K562 (cell line): ENCODE data around the gene CPA4. TPM values are rescaled to one million over a fixed set of nuclear protein-coding genes. Genes with fewer than 3 reads are reported as not detected.

Experiments
- ATAC-seq: fragments of 200-7000 bp; cut with Tn5 transposase; 3 replicates; pipeline ENCODE4 v1.9.1; 2020; ENCODE audit warnings: moderate library complexity
- BruUV-seq: library from RNA; stranded (reverse); fragments of 400-500 nt; replicated peaks from 2 replicates; lab custom pipeline; 2021; lab: Mats Ljungman, UMichigan
- CTCF ChIA-PET: fragments of 300-600 bp; formaldehyde crosslinking; extraction: SDS; loops from one replicate; lab custom pipeline; 2021; ENCODE audit warnings: low intra/inter-chr PET ratio; lab: Yijun Ruan, JAX
- POLR2A ChIA-PET: fragments of 300-600, 350-650 bp; sonication (Branson Sonifier 250); formaldehyde crosslinking; extraction: SDS; loops from one replicate; lab custom pipeline; 2021; ENCODE audit warnings: antibody characterized with exemption, inconsistent platforms; lab: Yijun Ruan, JAX
- DNase-seq, 4 experiments: peaks; one replicate each; pipeline versions ENCODE4 v3.0.0 to v3.0.0-alpha.2; 2011 to 2018; ENCODE audit warnings: low spot score in 3 of 4, mixed read lengths in 3 of 4; ENCODE audit errors: extremely low read depth in 1 of 4
- FAIRE-seq: peaks from 2 replicates; lab custom pipeline; 2011; peaks lifted over from hg19 to GRCh38; lab: Jason Lieb, UNC
- H2AFZ ChIP-seq: 2 replicates; pipeline ENCODE4 v1.6.0; 2011; ENCODE audit warnings: low read depth, low read length, control low read depth, inconsistent platforms
- H3K27ac ChIP-seq: fragments of 200-600 bp; 3 replicates; pipeline ENCODE4 v1.8.0; 2011; ENCODE audit warnings: low read depth, mild to moderate bottlenecking, control low read depth, inconsistent platforms, low read length, moderate library complexity, mixed read lengths; ENCODE audit errors: extremely low read depth
- H3K27me3 ChIP-seq, 2 experiments: fragments of 300-600 bp in 1 of 2; 2 replicates in 1 of 2; 3 replicates in 1 of 2; pipeline versions ENCODE4 v1.6.0 to v1.8.0; 2011; ENCODE audit warnings: inconsistent platforms in 2 of 2, low read length in 2 of 2, mild to moderate bottlenecking in 1 of 2, mixed read lengths in 1 of 2, moderate library complexity in 1 of 2; ENCODE audit not compliant: control insufficient read depth in 2 of 2, insufficient read depth in 2 of 2
- H3K36me3 ChIP-seq: fragments of 300-600 bp; 3 replicates; pipeline ENCODE4 v1.8.0; 2011; ENCODE audit warnings: mild to moderate bottlenecking, low read length, inconsistent platforms; ENCODE audit not compliant: control insufficient read depth, insufficient read depth
- H3K4me1 ChIP-seq, 2 experiments: fragments of 200-600 bp in 1 of 2; replicated peaks in 1 of 2; 2 replicates in 1 of 2; 3 replicates in 1 of 2; pipeline versions ENCODE4 v1.5.1 to v1.8.0; 2011; ENCODE audit warnings: inconsistent platforms in 2 of 2, low read length in 2 of 2, mild to moderate bottlenecking in 1 of 2, mixed read lengths in 1 of 2, moderate library complexity in 1 of 2; ENCODE audit not compliant: control insufficient read depth in 2 of 2, insufficient read depth in 2 of 2
- H3K4me2 ChIP-seq: 2 replicates; pipeline ENCODE4 v1.6.1; 2011; ENCODE audit warnings: low read length, control low read depth, inconsistent platforms, mixed read lengths; ENCODE audit not compliant: insufficient read depth
- H3K4me3 ChIP-seq: fragments of 200-600 bp; sonication (generic), shearing (Covaris generic); 2 replicates; pipeline ENCODE4 v1.5.1; 2016; ENCODE audit warnings: control low read depth, inconsistent platforms
- H3K79me2 ChIP-seq: fragments of 200-600 bp; 3 replicates; pipeline ENCODE4 v1.8.0; 2011; ENCODE audit warnings: low read length, inconsistent platforms; ENCODE audit not compliant: control insufficient read depth, insufficient read depth
- H3K9ac ChIP-seq, 2 experiments: 2 replicates each; pipeline versions ENCODE4 v1.6.0 to v1.6.1; 2011; ENCODE audit warnings: low read depth in 2 of 2, low read length in 2 of 2, control low read depth in 1 of 2, inconsistent platforms in 1 of 2, mild to moderate bottlenecking in 1 of 2, mixed read lengths in 1 of 2; ENCODE audit not compliant: insufficient read depth in 1 of 2
- H3K9me1 ChIP-seq: one replicate; pipeline ENCODE4 v1.6.0; 2011; ENCODE audit warnings: inconsistent platforms, mild to moderate bottlenecking, low read length, moderate library complexity; ENCODE audit not compliant: control insufficient read depth, insufficient read depth
- H3K9me3 ChIP-seq: replicated peaks from 2 replicates; pipeline ENCODE4 v1.5.1; 2011; ENCODE audit warnings: low read depth, low read length, inconsistent platforms; ENCODE audit not compliant: control insufficient read depth, insufficient read depth
- H4K20me1 ChIP-seq: replicated peaks from 2 replicates; pipeline ENCODE4 v1.6.1; 2011; ENCODE audit warnings: low read length, inconsistent platforms, mixed read lengths; ENCODE audit not compliant: control insufficient read depth, insufficient read depth
- ATF3 ChIP-seq, 2 experiments: fragments of 450-650 bp in 1 of 2; sonication (generic) in 1 of 2; formaldehyde crosslinking in 1 of 2; IDR thresholded peaks in 1 of 2; conservative IDR thresholded peaks in 1 of 2; 2 replicates each; pipeline versions ENCODE4 v1.6.1 to v1.8.1; 2016 to 2023; ENCODE audit warnings: mild to moderate bottlenecking in 2 of 2, moderate library complexity in 2 of 2, inconsistent platforms in 1 of 2, missing genetic modification reagents in 1 of 2
- ELF4 ChIP-seq: fragments of 450-650 bp; formaldehyde crosslinking; IDR thresholded peaks from 2 replicates; pipeline ENCODE4 v1.4.0; 2022; ENCODE audit warnings: missing genetic modification characterization
- FOS ChIP-seq: IDR thresholded peaks from 3 replicates; pipeline ENCODE4 v1.6.1; 2011; ENCODE audit not compliant: insufficient read length; ENCODE audit errors: extremely low read depth
- FOXM1 ChIP-seq, 2 experiments: fragments of 450-650 bp in 1 of 2; sonication (generic) in 1 of 2; formaldehyde crosslinking in 1 of 2; IDR thresholded peaks; 2 replicates each; pipeline versions ENCODE4 v1.6.1 to v1.9.0; 2017 to 2022; ENCODE audit warnings: low read depth in 2 of 2, mild to moderate bottlenecking in 2 of 2, missing genetic modification reagents in 1 of 2, moderate library complexity in 1 of 2
- GTF2A2 ChIP-seq: IDR thresholded peaks from 2 replicates; pipeline ENCODE4 v1.6.1; 2016; ENCODE audit warnings: mild to moderate bottlenecking, missing genetic modification characterization, missing compliant biosample characterization
- JUND ChIP-seq, 2 experiments: IDR thresholded peaks; 2 replicates in 1 of 2; 3 replicates in 1 of 2; pipeline ENCODE4 v1.6.1; 2011; ENCODE audit warnings: borderline replicate concordance in 2 of 2, low read depth in 2 of 2, low read length in 2 of 2, improper control_type of control experiment in 1 of 2, missing biosample characterization in 1 of 2, missing genetic modification characterization in 1 of 2, missing genetic modification reagents in 1 of 2
- KDM4B ChIP-seq, 2 experiments: fragments of 450-650 bp in 1 of 2; sonication (generic) in 1 of 2; IDR thresholded peaks; 2 replicates each; pipeline ENCODE4 v1.6.1; 2016 to 2017; ENCODE audit warnings: borderline replicate concordance in 2 of 2, antibody characterized with exemption in 1 of 2, low read depth in 1 of 2, mild to moderate bottlenecking in 1 of 2
- NFE2 ChIP-seq: IDR thresholded peaks from 2 replicates; pipeline ENCODE4 v1.6.1; 2014; ENCODE audit warnings: antibody characterized with exemption, low read depth
- PCBP2 ChIP-seq: fragments of 200-400 bp; formaldehyde crosslinking; IDR thresholded peaks from 2 replicates; pipeline ENCODE4 v1.6.1; 2018; ENCODE audit warnings: low read length, low read depth, mild to moderate bottlenecking, moderate library complexity; ENCODE audit not compliant: poor library complexity, severe bottlenecking
- SMAD2 ChIP-seq: fragments of 150-350 bp; IDR thresholded peaks from 2 replicates; pipeline ENCODE4 v1.6.1; 2014; ENCODE audit warnings: low read depth, mild to moderate bottlenecking, low read length
- THAP12 ChIP-seq: fragments of 250-450 bp; sonication (Bioruptor Pico); IDR thresholded peaks from 2 replicates; pipeline ENCODE4 v1.9.0; 2021; ENCODE audit warnings: mild to moderate bottlenecking, inconsistent platforms
- WHSC1 ChIP-seq: IDR thresholded peaks from one replicate; pipeline ENCODE4 v1.6.1; 2012; ENCODE audit warnings: low read length, control low read depth, inconsistent platforms
- ZNF274 ChIP-seq: IDR thresholded peaks from 2 replicates; pipeline ENCODE4 v1.6.1; 2011; ENCODE audit warnings: low read depth, mild to moderate bottlenecking, low read length, moderate library complexity, borderline replicate concordance
- WGBS: fragments of 100-300 bp; shearing (Covaris generic); methylation state at CpG from one replicate; pipeline ENCODE4 v1.1.6; 2016; ENCODE audit warnings: low coverage, mixed read lengths; ENCODE audit not compliant: insufficient coverage; ENCODE audit errors: missing lambda C conversion rate; 5-methylcytosine and 5-hydroxymethylcytosine counted together
- in situ Hi-C: fragments of 300-500 bp; cut with MboI; formaldehyde crosslinking; loops from 4 replicates; pipeline ENCODE4 v1.15.0; 2018; ENCODE audit warnings: inconsistent platforms, mixed read lengths
- intact Hi-C: fragments of 100-400 bp; cut with micrococcal nuclease; formaldehyde crosslinking; loops from 2 replicates; pipeline ENCODE4 v1.14.2; 2022
- polyA plus RNA-seq, 8 experiments: library from polyadenylated mRNA; depleted of rRNA in 4 of 8; stranded (reverse) in 5 of 8; unstranded in 3 of 8; fragments of >200 nt; fragmentation: Nextera tagmentation in 2 of 8; fragmentation: Illumina TruSeq in 1 of 8; extraction: Ambion mirVana in 2 of 8; extraction: Trizol in 1 of 8; gene quantifications; 2 replicates each; pipeline versions ENCODE4 v1.2.1 to v1.2.3, GENCODE V29; 2011 to 2014; ENCODE audit warnings: inconsistent platforms in 1 of 8, missing spikeins in 1 of 8
- total RNA-seq, 7 experiments: library from RNA; depleted of rRNA in 6 of 7; stranded (reverse); fragments of >200 nt in 6 of 7; fragmentation: Illumina TruSeq in 2 of 7; extraction: Trizol in 2 of 7; gene quantifications; 2 replicates each; pipeline versions ENCODE4 v1.2.1 to v1.2.3, GENCODE V29; 2011 to 2021; ENCODE audit warnings: low replicate concordance in 1 of 7
- TF ChIP-seq, protein P1 (sequence below): sonication (generic); formaldehyde crosslinking; IDR thresholded peaks from 2 replicates; pipeline ENCODE4 v1.8.0; 2022; ENCODE audit warnings: missing genetic modification reagents, mild to moderate bottlenecking, moderate library complexity, borderline replicate concordance

The CPA4 gene
- total and polyA plus RNA-seq, 9 of the 15 experiments (the other 6 are each of a cell fraction or from before 2014, with no cell fraction given), result not detected

DNA sequence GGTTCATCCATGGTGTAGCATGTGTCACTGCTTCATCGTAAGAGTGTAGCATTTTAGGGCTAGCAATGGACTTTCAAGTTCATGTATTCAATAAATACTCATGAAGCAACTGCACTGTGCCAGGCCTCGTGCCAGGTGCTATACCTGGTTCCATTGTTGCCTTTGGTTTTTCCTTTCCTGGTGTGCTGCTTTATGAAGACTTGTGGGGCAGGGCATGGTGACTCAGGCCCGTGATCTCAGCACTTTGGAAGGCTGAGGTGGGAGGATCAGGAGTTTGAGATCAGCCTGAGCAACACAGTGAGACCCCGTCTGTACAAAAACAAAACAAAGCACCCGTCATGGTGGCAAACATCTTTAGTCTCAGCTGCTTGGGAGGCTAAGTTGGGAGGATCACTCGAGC is 2.2 kb upstream of the CPA4 start (continued):
- TF ChIP-seq ATF3 (IDR thresholded peaks at IDR 0.05), result peak; percentile 82
- TF ChIP-seq ATF3 (CRISPR knock-in tag; conservative IDR thresholded peaks at IDR 0.05), result no peak
- peak; percentile 55; the same call in 1 of the 2 replicates for TF ChIP-seq NFE2
- TF ChIP-seq, all 486 proteins: peak for 9

GRCh38 chr7:130293521-130293920 is 560 bp downstream of the CPA4 start:
- Histone ChIP-seq H3K36me3 (no peaks in the 10 kb centered on the region), H3K4me1 (no peaks in the 10 kb centered on the region; a peak in 2 of 5 replicates), H3K27ac (no peak overlapping the region), H2AFZ (no peak overlapping the region), H3K9me3 (no peaks in the 10 kb centered on the region), H3K9ac (no peak overlapping the region), H3K9me1 (no peaks in the 10 kb centered on the region), H3K4me2 (no peak overlapping the region), H3K79me2 (no peaks in the 10 kb centered on the region), H3K27me3 (peaks cover 43 to 45% of the 10 kb centered on the region in 2 experiments), H3K4me3 (no peak overlapping the region), H4K20me1 (no peaks in the 10 kb centered on the region)
- ChIA-PET POLR2A (interaction anchor here (0.7 to 1.4 kb wide), 2 partner anchors 8 to 23 kb away, joined by 3 to 5 read pairs; no protein-coding TSS in a partner anchor), CTCF (no interaction called here)
- WGBS, result 19% methylated on average over 8 of the region's 8 CpGs
- DNase-seq, result no peak
- FAIRE-seq, result no peak
- intact Hi-C loops (no loop called here), in situ Hi-C loops (no loop called here)
- BruUV-seq, result no TSS peak
- TF ChIP-seq, protein P1, sequence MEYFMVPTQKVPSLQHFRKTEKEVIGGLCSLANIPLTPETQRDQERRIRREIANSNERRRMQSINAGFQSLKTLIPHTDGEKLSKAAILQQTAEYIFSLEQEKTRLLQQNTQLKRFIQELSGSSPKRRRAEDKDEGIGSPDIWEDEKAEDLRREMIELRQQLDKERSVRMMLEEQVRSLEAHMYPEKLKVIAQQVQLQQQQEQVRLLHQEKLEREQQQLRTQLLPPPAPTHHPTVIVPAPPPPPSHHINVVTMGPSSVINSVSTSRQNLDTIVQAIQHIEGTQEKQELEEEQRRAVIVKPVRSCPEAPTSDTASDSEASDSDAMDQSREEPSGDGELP, result no peak
- no peak for TF ChIP-seq FOS
- no peak for TF ChIP-seq THAP12 (CRISPR knock-in tag)
- no peak for TF ChIP-seq FOXM1 (IDR thresholded peaks at IDR 0.05; ENCODE audit: low read depth)
- TF ChIP-seq FOXM1 (CRISPR knock-in tag; IDR thresholded peaks at IDR 0.05; ENCODE audit: low read depth), result no peak
- TF ChIP-seq ZNF274, result no peak
- no peak for TF ChIP-seq KDM4B (IDR thresholded peaks at IDR 0.05; ENCODE audit: borderline replicate concordance in 2 of 2, low read depth in 1 of 2)
- TF ChIP-seq SMAD2, result no peak
- TF ChIP-seq GTF2A2 (tag), result no peak
- TF ChIP-seq ELF4 (CRISPR knock-in tag), result no peak
- no peak for TF ChIP-seq WHSC1
- TF ChIP-seq PCBP2, result no peak
- TF ChIP-seq JUND (IDR thresholded peaks at IDR 0.05; ENCODE audit: borderline replicate concordance, low read depth, low read length), result no peak
- no peak for TF ChIP-seq JUND (tag; IDR thresholded peaks at IDR 0.05; ENCODE audit: borderline replicate concordance, low read depth, low read length)
- no peak for ATAC-seq
